ENCODE measurements around the gene FGF5.
"Not testable (repeated sequence)": the region's sequence is repeated elsewhere in the genome, so short reads cannot be mapped to it uniquely, and the experiment has no call there.

The FGF5 gene

GRCh38 chr4:80295336-80295735 lies 28.9 kb downstream of the FGF5 start:
- no peak for DNase-seq (ENCODE audit: low spot score)

- DNase-seq (ENCODE audit: low spot score): no peak
Observed at GRCh38 chr4:80295826-80296225, 29.4 kb downstream of the FGF5 start.

- no peak for DNase-seq (ENCODE audit: low spot score)
Observed at GRCh38 chr4:80301884-80302283, 35.4 kb downstream of the FGF5 start.

GRCh38 chr4:80302616-80303223 lies 36.3 kb downstream of the FGF5 start:
- no peak for DNase-seq (ENCODE audit: low spot score)

- DNase-seq (ENCODE audit: low spot score): peak; percentile 62
Observed at GRCh38 chr4:80305466-80305865, 39.0 kb downstream of the FGF5 start.

- no peak for DNase-seq (ENCODE audit: low spot score)
Observed at GRCh38 chr4:80306260-80306659, 39.8 kb downstream of the FGF5 start.

GRCh38 chr4:80307183-80307735 lies 40.8 kb downstream of the FGF5 start:
- peak; percentile 31 for DNase-seq (ENCODE audit: low spot score)

- peak; percentile 23 for DNase-seq (ENCODE audit: low spot score)
Observed at GRCh38 chr4:80307774-80308465, 41.5 kb downstream of the FGF5 start.

GRCh38 chr4:80308466-80308822 lies 42.0 kb downstream of the FGF5 start:
- DNase-seq (ENCODE audit: low spot score): no peak

- peak; percentile 81 for DNase-seq (ENCODE audit: low spot score)
Observed at GRCh38 chr4:80309294-80310004, 43.0 kb downstream of the FGF5 start.

GRCh38 chr4:80311130-80311529 lies 44.7 kb downstream of the FGF5 start:
- DNase-seq (ENCODE audit: low spot score): no peak

GRCh38 chr4:80312124-80312523 lies 45.7 kb downstream of the FGF5 start:
- DNase-seq (ENCODE audit: low spot score): no peak

- no peak for DNase-seq (ENCODE audit: low spot score)
Observed at GRCh38 chr4:80313627-80314026, 47.2 kb downstream of the FGF5 start.

- not testable (repeated sequence) for DNase-seq (ENCODE audit: low spot score)
Observed at GRCh38 chr4:80315848-80316247, 49.4 kb downstream of the FGF5 start.

GRCh38 chr4:80321341-80321740 lies 54.9 kb downstream of the FGF5 start:
- DNase-seq (ENCODE audit: low spot score): no peak

- DNase-seq (ENCODE audit: low spot score): no peak
Observed at GRCh38 chr4:80321776-80322175, 55.3 kb downstream of the FGF5 start.

GRCh38 chr4:80322716-80323115 lies 56.3 kb downstream of the FGF5 start:
- DNase-seq (ENCODE audit: low spot score): peak; percentile 70

GRCh38 chr4:80324171-80324570 lies 57.7 kb downstream of the FGF5 start:
- DNase-seq (ENCODE audit: low spot score): no peak

- no peak for DNase-seq (ENCODE audit: low spot score)
Observed at GRCh38 chr4:80331693-80332092, 65.2 kb downstream of the FGF5 start.

- DNase-seq (ENCODE audit: low spot score): peak; percentile 12
Observed at GRCh38 chr4:80333121-80333520, 66.7 kb downstream of the FGF5 start.

- DNase-seq (ENCODE audit: low spot score): no peak
Observed at GRCh38 chr4:80334568-80334967, 68.1 kb downstream of the FGF5 start.

- no peak for DNase-seq (ENCODE audit: low spot score)
Observed at GRCh38 chr4:80335226-80335553, 68.7 kb downstream of the FGF5 start.
